H1 (cell line): ENCODE data around the gene RPP25L. TPM values are rescaled to one million over a fixed set of nuclear protein-coding genes. Genes with fewer than 3 reads are reported as not detected.
A peak's percentile ranks its signal among the peaks of the same experiment; 100 is the strongest.

ENCODE experiments used
- CTCF ChIA-PET: fragments of 300-600 bp; sonication (Branson Sonifier 250); formaldehyde crosslinking; loops from one replicate; lab custom pipeline; 2021; ENCODE audit not compliant: partially characterized antibody; lab: Charles Lee
- POLR2A ChIA-PET: fragments of 300-600 bp; sonication (Branson Sonifier 250); formaldehyde crosslinking; loops from one replicate; lab custom pipeline; 2021; ENCODE audit warnings: inconsistent platforms; ENCODE audit not compliant: partially characterized antibody; lab: Charles Lee
- DNase-seq, 2 experiments: peaks; one replicate each; pipeline versions ENCODE4 v3.0.0 to v3.0.0-alpha.2; 2010 to 2022; ENCODE audit warnings: low spot score in 2 of 2, low read depth in 1 of 2, mixed read lengths in 1 of 2
- FAIRE-seq: peaks from 2 replicates; lab custom pipeline; 2011; peaks lifted over from hg19 to GRCh38; lab: Jason Lieb, UNC
- H2AFZ ChIP-seq: 2 replicates; pipeline ENCODE4 v1.8.1; 2012; ENCODE audit warnings: low read length, inconsistent platforms
- H2AK5ac ChIP-seq: 2 replicates; pipeline ENCODE4 v1.6.1; 2013; ENCODE audit warnings: low read depth, low read length
- H2BK120ac ChIP-seq: replicated peaks from 2 replicates; pipeline ENCODE3; 2013; ENCODE audit warnings: low read depth, low read length, inconsistent platforms
- H2BK12ac ChIP-seq: 2 replicates; pipeline ENCODE4 v1.6.1; 2013; ENCODE audit warnings: low read depth, low read length
- H2BK15ac ChIP-seq: 2 replicates; pipeline ENCODE4 v1.6.1; 2013; ENCODE audit warnings: low read length
- H2BK20ac ChIP-seq: 2 replicates; pipeline ENCODE4 v1.6.1; 2013; ENCODE audit warnings: low read length
- H2BK5ac ChIP-seq: 2 replicates; pipeline ENCODE4 v1.6.1; 2013; ENCODE audit warnings: low read depth, low read length
- H3K14ac ChIP-seq: 2 replicates; pipeline ENCODE4 v1.6.1; 2013; ENCODE audit warnings: inconsistent platforms; ENCODE audit not compliant: insufficient read length
- H3K18ac ChIP-seq: 2 replicates; pipeline ENCODE4 v1.6.1; 2013; ENCODE audit warnings: low read length; ENCODE audit errors: extremely low read depth
- H3K23ac ChIP-seq: 2 replicates; pipeline ENCODE4 v1.6.1; 2013; ENCODE audit warnings: inconsistent platforms; ENCODE audit not compliant: insufficient read length
- H3K23me2 ChIP-seq: 2 replicates; pipeline ENCODE4 v1.6.1; 2013; ENCODE audit warnings: low read depth, low read length
- H3K27ac ChIP-seq: 2 replicates; pipeline ENCODE4 v1.6.1; 2011; ENCODE audit warnings: low read depth, low read length, inconsistent platforms
- H3K27me3 ChIP-seq, 4 experiments: replicated peaks in 1 of 4; 1 replicate in 1 of 4; 2 replicates in 3 of 4; pipeline versions ENCODE4 v1.6.1 to v1.8.1; 2011 to 2013; ENCODE audit warnings: low read length in 3 of 4, mild to moderate bottlenecking in 3 of 4, inconsistent platforms in 2 of 4, mixed read lengths in 2 of 4, moderate library complexity in 1 of 4; ENCODE audit not compliant: control insufficient read depth in 3 of 4, insufficient read depth in 3 of 4; ENCODE audit errors: extremely low read depth in 1 of 4
- H3K36me3 ChIP-seq, 4 experiments: 2 replicates each; pipeline versions ENCODE4 v1.6.1 to v1.8.1; 2011 to 2013; ENCODE audit warnings: mild to moderate bottlenecking in 4 of 4, low read length in 3 of 4, moderate library complexity in 2 of 4, control low read depth in 1 of 4, inconsistent platforms in 1 of 4; ENCODE audit not compliant: insufficient read depth in 4 of 4, control insufficient read depth in 2 of 4
- H3K4ac ChIP-seq: replicated peaks from 2 replicates; pipeline ENCODE3; 2013; ENCODE audit warnings: low read length, low read depth, mixed read lengths, inconsistent platforms; ENCODE audit not compliant: insufficient read length
- H3K4me1 ChIP-seq, 4 experiments: replicated peaks in 1 of 4; 1 replicate in 1 of 4; 2 replicates in 3 of 4; pipeline versions ENCODE4 v1.6.1 to v1.8.1; 2011 to 2013; ENCODE audit warnings: low read length in 3 of 4, inconsistent platforms in 2 of 4, mixed read lengths in 1 of 4; ENCODE audit not compliant: insufficient read depth in 4 of 4, control insufficient read depth in 3 of 4
- H3K4me2 ChIP-seq, 2 experiments: 2 replicates each; pipeline versions ENCODE4 v1.6.1 to v1.8.1; 2011 to 2013; ENCODE audit warnings: low read depth in 2 of 2, low read length in 2 of 2, control low read depth in 1 of 2, inconsistent platforms in 1 of 2, mild to moderate bottlenecking in 1 of 2; ENCODE audit not compliant: insufficient read depth in 1 of 2
- H3K4me3 ChIP-seq, 4 experiments: fragments of 200-600, 300-600 bp in 1 of 4; sonication (generic), shearing (Covaris generic), sonication (Bioruptor Twin) in 1 of 4; 2 replicates each; pipeline versions ENCODE4 v1.5.1 to v1.8.1; 2011 to 2016; ENCODE audit warnings: low read length in 4 of 4, low read depth in 3 of 4, control low read depth in 2 of 4, inconsistent platforms in 2 of 4, mild to moderate bottlenecking in 2 of 4, mixed read lengths in 1 of 4, moderate library complexity in 1 of 4; ENCODE audit not compliant: insufficient read depth in 2 of 4; ENCODE audit errors: extremely low read depth in 1 of 4
- H3K56ac ChIP-seq: replicated peaks from 2 replicates; pipeline ENCODE3; 2013; ENCODE audit warnings: low read depth, mild to moderate bottlenecking, mixed read lengths, low read length, inconsistent platforms; ENCODE audit not compliant: insufficient read length
- H3K79me1 ChIP-seq: 2 replicates; pipeline ENCODE4 v1.6.1; 2013; ENCODE audit warnings: low read depth, low read length, control low read depth
- H3K79me2 ChIP-seq, 2 experiments: 2 replicates each; pipeline versions ENCODE4 v1.6.1 to v1.8.1; 2012 to 2013; ENCODE audit warnings: low read length in 2 of 2, mild to moderate bottlenecking in 2 of 2, inconsistent platforms in 1 of 2; ENCODE audit not compliant: insufficient read depth in 2 of 2, control insufficient read depth in 1 of 2
- H3K9ac ChIP-seq, 4 experiments: replicated peaks in 1 of 4; 1 replicate in 1 of 4; 2 replicates in 3 of 4; pipeline versions ENCODE4 v1.6.1 to v1.8.1; 2011 to 2013; ENCODE audit warnings: low read depth in 3 of 4, low read length in 3 of 4, control low read depth in 2 of 4, mild to moderate bottlenecking in 2 of 4, moderate library complexity in 2 of 4, inconsistent platforms in 1 of 4; ENCODE audit errors: extremely low read depth in 1 of 4
- H3K9me3 ChIP-seq, 2 experiments: 2 replicates each; pipeline versions ENCODE4 v1.6.1 to v1.8.1; 2012 to 2013; ENCODE audit warnings: mild to moderate bottlenecking in 2 of 2, moderate library complexity in 2 of 2, control low read depth in 1 of 2, inconsistent platforms in 1 of 2, low read depth in 1 of 2, low read length in 1 of 2, mixed read lengths in 1 of 2; ENCODE audit not compliant: insufficient read depth in 2 of 2
- H4K20me1 ChIP-seq, 2 experiments: replicated peaks in 1 of 2; 2 replicates each; pipeline versions ENCODE3 to v1.8.1; 2011 to 2013; ENCODE audit warnings: inconsistent platforms in 2 of 2, low read length in 2 of 2, mild to moderate bottlenecking in 1 of 2; ENCODE audit not compliant: insufficient read depth in 2 of 2, control insufficient read depth in 1 of 2
- H4K5ac ChIP-seq: 2 replicates; pipeline ENCODE4 v1.6.1; 2013; ENCODE audit warnings: low read length, low read depth, mixed read lengths, inconsistent platforms; ENCODE audit not compliant: insufficient read length
- H4K8ac ChIP-seq: 2 replicates; pipeline ENCODE4 v1.8.0; 2013; ENCODE audit warnings: mild to moderate bottlenecking, moderate library complexity, low read length, inconsistent platforms; ENCODE audit not compliant: insufficient read depth; ENCODE audit errors: extremely low read depth
- H4K91ac ChIP-seq: replicated peaks from 2 replicates; pipeline ENCODE3; 2013; ENCODE audit warnings: low read length, mixed read lengths, inconsistent platforms; ENCODE audit not compliant: insufficient read length
- BRCA1 ChIP-seq: IDR thresholded peaks from 2 replicates; pipeline ENCODE4 v1.6.1; 2012; ENCODE audit warnings: low read depth, low read length, improper control_type of control experiment
- CBX5 ChIP-seq: fragments of 300-800, 300-1000 bp; sonication (generic); IDR thresholded peaks from 2 replicates; pipeline ENCODE4 v1.7.1; 2016; ENCODE audit warnings: antibody characterized with exemption, low read length, low read depth
- EZH2 ChIP-seq: fragments of 200-600 bp; sonication (generic); IDR thresholded peaks from 2 replicates; pipeline ENCODE4 v1.7.1; 2012; ENCODE audit warnings: low read depth, mild to moderate bottlenecking, moderate library complexity, low read length, inconsistent platforms; ENCODE audit not compliant: severe bottlenecking
- GABPA ChIP-seq: IDR thresholded peaks from 2 replicates; pipeline ENCODE4 v1.6.1; 2011; ENCODE audit warnings: mild to moderate bottlenecking, low read length, moderate library complexity, borderline replicate concordance; ENCODE audit not compliant: insufficient read depth
- JUN ChIP-seq: IDR thresholded peaks from 2 replicates; pipeline ENCODE4 v1.6.1; 2011; ENCODE audit warnings: low read depth, mild to moderate bottlenecking, improper control_type of control experiment, low read length
- POLR2AphosphoS5 ChIP-seq: IDR thresholded peaks from 2 replicates; pipeline ENCODE4 v1.6.1; 2011; ENCODE audit warnings: low read depth, low read length
- WGBS, 2 experiments: shearing (Covaris generic) in 1 of 2; methylation state at CpG; one replicate each; pipeline versions ENCODE4 v1.1.6 to v1.1.7; 2013 to 2015; ENCODE audit warnings: low lambda C conversion rate in 2 of 2, mixed read lengths in 2 of 2, inconsistent platforms in 1 of 2, low coverage in 1 of 2, missing lambda C conversion rate in 1 of 2; ENCODE audit not compliant: insufficient replicate concordance in 2 of 2, insufficient coverage in 1 of 2, insufficient read length in 1 of 2; ENCODE audit errors: extremely low coverage in 1 of 2, missing lambda C conversion rate in 1 of 2; 5-methylcytosine and 5-hydroxymethylcytosine counted together
- polyA plus RNA-seq, 7 experiments: library from polyadenylated mRNA; depleted of rRNA in 3 of 7; stranded (reverse) in 5 of 7; unstranded in 2 of 7; fragments of >200 nt in 5 of 7; fragments of 200-250 nt in 2 of 7; gene quantifications; 1 replicate in 5 of 7; 2 replicates in 1 of 7; 4 replicates in 1 of 7; pipeline versions ENCODE4 v1.2.1 to v1.2.3, GENCODE V29; 2011 to 2013; ENCODE audit warnings: missing spikeins in 2 of 7, mixed read lengths in 2 of 7
- total RNA-seq: library from RNA; stranded (reverse); fragmentation: NEBNext Ultra II Directional; extraction: Animal tissue kit (Norgen Biotek cat#: 25700); gene quantifications from 2 replicates; pipeline ENCODE4 v1.2.1, GENCODE V29; 2021

RPP25L gene
- total and polyA plus RNA-seq, 2 of the 8 experiments (the other 6 are each of a cell fraction or from before 2014, with no cell fraction given) = 21.6 to 75.0 TPM

GRCh38 chr9:34587271-34587670, 24.6 kb downstream of the RPP25L start:
- no peak overlapping the region for H2BK15ac ChIP-seq
- no peaks in the 10 kb centered on the region for H3K79me1 ChIP-seq
- no peaks in the 10 kb centered on the region for H3K79me2 ChIP-seq
- no peak overlapping the region for H2BK5ac ChIP-seq
- no peak overlapping the region for H3K56ac ChIP-seq
- H3K9me3 ChIP-seq = peaks cover 0 to 4% of the 10 kb centered on the region in 2 experiments; a peak in 1 of 4 replicates
- no peak overlapping the region for H2AFZ ChIP-seq
- H3K4me1 ChIP-seq = peaks cover 4 to 36% (median 20%) of the 10 kb centered on the region in 4 experiments
- no peak overlapping the region for H3K4me3 ChIP-seq
- 67% methylated on average over 2 of the region's 2 CpGs; no CpG with 5 or more reads in 1 of the 2 experiments for WGBS, 2 experiments
- 0 out of 2 replicates have a peak overlapping the region, but pooled peaks have one; percentile 29 for H2BK12ac ChIP-seq
- FAIRE-seq (no peak), DNase-seq (no peak)
- no peak overlapping the region for H3K18ac ChIP-seq
- H3K14ac ChIP-seq = no peak overlapping the region
- no peak overlapping the region for H3K23ac ChIP-seq
- H4K8ac ChIP-seq = no peak overlapping the region
- H3K27ac ChIP-seq = no peak overlapping the region
- H4K5ac ChIP-seq = no peak overlapping the region
- H2BK120ac ChIP-seq = no peak overlapping the region
- no peak overlapping the region for H4K91ac ChIP-seq
- CTCF ChIA-PET = interaction anchor here (0.8 to 3.8 kb wide), 15 partner anchors 9 to 148 kb away, joined by 3 to 37 read pairs (median 8); partner anchors contain the start of gene SIGMAR1
- H2AK5ac ChIP-seq = no peak overlapping the region
- TF ChIP-seq CBX5 = no peak
- no peak for TF ChIP-seq POLR2AphosphoS5
- no peak for TF ChIP-seq BRCA1
- no peak for TF ChIP-seq GABPA
- no peak for TF ChIP-seq JUN
- TF ChIP-seq EZH2 = no peak
- peaks cover 0 to 9% (median 0%) of the 10 kb centered on the region in 4 experiments; a peak in 1 of 8 replicates for H3K36me3 ChIP-seq
- no peak overlapping the region for H3K4me2 ChIP-seq
- H3K27me3 ChIP-seq = peaks cover 68 to 99% (median 93%) of the 10 kb centered on the region in 4 experiments
- no peak overlapping the region for H3K9ac ChIP-seq
- H2BK20ac ChIP-seq = no peak overlapping the region
- peaks cover 11 to 12% of the 10 kb centered on the region in 2 experiments for H4K20me1 ChIP-seq
- H3K4ac ChIP-seq = no peak overlapping the region
- peaks cover 13% of the 10 kb centered on the region for H3K23me2 ChIP-seq
- POLR2A ChIA-PET = interaction anchor here (1.5 to 3.4 kb wide), 3 partner anchors 9 to 32 kb away, joined by 5 to 25 read pairs (median 7); no protein-coding TSS in a partner anchor
